NCI-H748 (cell line): ENCODE data around the gene TRAPPC8.
"Not testable (repeated sequence)": the region's sequence is repeated elsewhere in the genome, so short reads cannot be mapped to it uniquely, and the experiment has no call there.

Source experiments
- DNase-seq: peaks from one replicate; lab custom pipeline; 2025; ENCODE audit not compliant: unreplicated experiment; lab: John Stamatoyannopoulos, UW

TRAPPC8 gene

GRCh38 chr18:31942999-31943877, at the start of gene TRAPPC8:
Gene TRAPPC8 (minus strand): TSS chr18:31943128. CDS start chr18:31942764, 364 bp downstream.
- DNase-seq: peak; percentile 100

GRCh38 chr18:31990823-31991222, 47.9 kb upstream of the TRAPPC8 start:
- no peak for DNase-seq

GRCh38 chr18:31983976-31984375, 41.0 kb upstream of the TRAPPC8 start:
- no peak for DNase-seq

GRCh38 chr18:31983020-31983419, 40.1 kb upstream of the TRAPPC8 start:
- no peak for DNase-seq

- no peak for DNase-seq
These were observed 37.9 kb upstream of the TRAPPC8 start for GRCh38 chr18:31980863-31981262.

GRCh38 chr18:31979714-31980113, 36.8 kb upstream of the TRAPPC8 start:
- no peak for DNase-seq

- DNase-seq: no peak
These were observed 35.7 kb upstream of the TRAPPC8 start for GRCh38 chr18:31978616-31979015.

- peak; percentile 66 for DNase-seq
These were observed 34.4 kb upstream of the TRAPPC8 start for GRCh38 chr18:31977270-31977872.

GRCh38 chr18:31976242-31976641, 33.3 kb upstream of the TRAPPC8 start:
- DNase-seq: no peak

GRCh38 chr18:31973929-31974546, 31.1 kb upstream of the TRAPPC8 start:
- no peak for DNase-seq

- no peak for DNase-seq
These were observed 27.7 kb upstream of the TRAPPC8 start for GRCh38 chr18:31970617-31971016.

GRCh38 chr18:31965316-31965970, 22.5 kb upstream of the TRAPPC8 start:
- DNase-seq: no peak

GRCh38 chr18:31957728-31958127, 14.8 kb upstream of the TRAPPC8 start:
- DNase-seq: no peak

GRCh38 chr18:31954349-31954748, 11.4 kb upstream of the TRAPPC8 start:
- DNase-seq: peak; percentile 18

GRCh38 chr18:31953699-31954098, 10.8 kb upstream of the TRAPPC8 start:
- DNase-seq: not testable (repeated sequence)

GRCh38 chr18:31952223-31952622, 9.3 kb upstream of the TRAPPC8 start:
- no peak for DNase-seq

GRCh38 chr18:31950583-31950982, 7.7 kb upstream of the TRAPPC8 start:
- peak; percentile 43 for DNase-seq

- DNase-seq: not testable (repeated sequence)
These were observed 5.4 kb upstream of the TRAPPC8 start for GRCh38 chr18:31948349-31948748.

- no peak for DNase-seq
These were observed 3.5 kb upstream of the TRAPPC8 start for GRCh38 chr18:31946305-31947046.
